DMS53 treated with DMSO at 0.1 percent for 48 hours (cell line): ENCODE measurements around the gene EVA1C.
"Not testable (repeated sequence)": the region's sequence is repeated elsewhere in the genome, so short reads cannot be mapped to it uniquely, and the experiment has no call there.

Source experiments
- DNase-seq: peaks from one replicate; lab custom pipeline; 2025; ENCODE audit not compliant: unreplicated experiment; lab: John Stamatoyannopoulos, UW

EVA1C gene

GRCh38 chr21:32457360-32457840, 44.9 kb downstream of the EVA1C start:
- DNase-seq = no peak

GRCh38 chr21:32457962-32458361, 45.5 kb downstream of the EVA1C start:
- no peak for DNase-seq

GRCh38 chr21:32459972-32460371, 47.5 kb downstream of the EVA1C start:
- no peak for DNase-seq

- no peak for DNase-seq
Observed at GRCh38 chr21:32461503-32461902, 49.0 kb downstream of the EVA1C start.

GRCh38 chr21:32462564-32462963, 50.1 kb downstream of the EVA1C start:
- not testable (repeated sequence) for DNase-seq

GRCh38 chr21:32463367-32463766, 50.9 kb downstream of the EVA1C start:
- DNase-seq = no peak

- no peak for DNase-seq
Observed at GRCh38 chr21:32463889-32464300, 51.4 kb downstream of the EVA1C start.

GRCh38 chr21:32467291-32467690, 54.8 kb downstream of the EVA1C start:
- DNase-seq = no peak

GRCh38 chr21:32468681-32469111, 56.2 kb downstream of the EVA1C start:
- DNase-seq = no peak

- no peak for DNase-seq
Observed at GRCh38 chr21:32469628-32470027, 57.1 kb downstream of the EVA1C start.

- DNase-seq = no peak
Observed at GRCh38 chr21:32470206-32470605, 57.7 kb downstream of the EVA1C start.

GRCh38 chr21:32472890-32473765, 60.6 kb downstream of the EVA1C start:
- DNase-seq = no peak

GRCh38 chr21:32474179-32475059, 61.9 kb downstream of the EVA1C start:
- DNase-seq = no peak

GRCh38 chr21:32475162-32475812, 62.8 kb downstream of the EVA1C start:
- no peak for DNase-seq

GRCh38 chr21:32476661-32477423, 64.3 kb downstream of the EVA1C start:
- no peak for DNase-seq

- no peak for DNase-seq
Observed at GRCh38 chr21:32477424-32477745, 64.9 kb downstream of the EVA1C start.

- no peak for DNase-seq
Observed at GRCh38 chr21:32481875-32482408, 69.4 kb downstream of the EVA1C start.

GRCh38 chr21:32482565-32483292, 70.2 kb downstream of the EVA1C start:
- no peak for DNase-seq

GRCh38 chr21:32483293-32483595, 70.7 kb downstream of the EVA1C start:
- DNase-seq = no peak
